ENCODE data around the gene TOB1.

TOB1 gene

DNA sequence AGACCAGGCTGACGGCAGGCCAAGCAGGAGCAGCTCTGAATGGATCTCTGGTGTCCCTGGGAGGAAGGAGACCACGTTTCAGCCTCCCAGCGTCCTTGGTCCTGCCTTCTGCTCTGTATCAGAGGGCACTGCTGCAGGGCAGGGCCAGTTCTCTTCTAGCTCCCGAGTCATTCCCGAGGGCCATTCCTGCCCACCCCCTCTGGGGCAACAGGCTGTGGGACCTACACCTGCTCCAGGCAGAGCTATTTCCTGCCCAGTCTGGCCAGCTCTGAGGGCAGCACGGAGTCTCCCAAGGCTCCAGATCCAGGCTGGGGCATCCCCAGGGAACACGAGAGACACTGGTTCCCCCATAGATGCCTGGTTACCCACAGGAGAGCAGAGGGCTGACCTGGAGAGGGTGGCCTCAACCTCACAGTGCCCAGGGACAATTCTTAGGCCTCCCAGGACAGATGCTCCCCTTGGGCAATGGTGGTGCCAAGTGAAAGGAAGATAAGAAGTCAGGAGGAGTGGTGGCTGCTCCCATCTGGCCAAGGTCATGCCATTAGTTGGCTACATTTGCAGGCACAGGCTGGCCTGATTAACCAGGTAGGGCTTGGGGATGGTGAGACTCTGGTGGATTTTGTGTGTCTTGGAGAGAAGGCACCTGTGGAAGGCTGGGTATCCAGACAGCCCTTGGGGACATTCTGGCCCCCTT is 28.7 kb downstream of the TOB1 start:
- no peak overlapping the region for H3K4me3 ChIP-seq (replicated peaks; ENCODE audit: low read depth, low read length)

DNA sequence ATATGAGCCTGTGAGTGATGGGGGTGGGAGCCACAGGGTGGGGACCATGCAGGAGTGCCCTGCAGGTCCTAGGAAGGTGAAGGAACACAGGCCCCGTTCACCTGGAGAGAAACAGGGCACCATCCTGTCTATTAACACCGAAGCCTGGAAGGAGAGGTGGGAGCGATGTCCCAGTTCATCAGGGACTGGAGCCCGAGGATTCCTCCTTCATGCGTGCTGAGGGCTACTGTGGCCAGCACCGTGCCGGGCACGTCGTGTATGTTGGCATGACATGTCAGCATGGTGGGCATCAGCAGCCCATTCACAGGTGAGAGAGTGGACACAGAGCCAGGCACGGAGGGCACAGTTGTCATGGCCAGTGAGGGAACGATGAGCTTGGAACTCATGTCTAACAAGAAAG is 29.3 kb downstream of the TOB1 start:
- Histone ChIP-seq H3K4me3 (replicated peaks; ENCODE audit: low read depth, low read length) (no peak overlapping the region), H3K36me3 (ENCODE audit: control insufficient read depth, insufficient read depth, low read length) (no peaks in the 10 kb centered on the region), H3K27me3 (replicated peaks; ENCODE audit: control insufficient read depth, insufficient read depth, low read length) (no peaks in the 10 kb centered on the region; the same call in 1 of the 2 replicates)
- DNase-seq (ENCODE audit: extremely low read depth, insufficient read length): no peak
- TF ChIP-seq, protein P1, sequence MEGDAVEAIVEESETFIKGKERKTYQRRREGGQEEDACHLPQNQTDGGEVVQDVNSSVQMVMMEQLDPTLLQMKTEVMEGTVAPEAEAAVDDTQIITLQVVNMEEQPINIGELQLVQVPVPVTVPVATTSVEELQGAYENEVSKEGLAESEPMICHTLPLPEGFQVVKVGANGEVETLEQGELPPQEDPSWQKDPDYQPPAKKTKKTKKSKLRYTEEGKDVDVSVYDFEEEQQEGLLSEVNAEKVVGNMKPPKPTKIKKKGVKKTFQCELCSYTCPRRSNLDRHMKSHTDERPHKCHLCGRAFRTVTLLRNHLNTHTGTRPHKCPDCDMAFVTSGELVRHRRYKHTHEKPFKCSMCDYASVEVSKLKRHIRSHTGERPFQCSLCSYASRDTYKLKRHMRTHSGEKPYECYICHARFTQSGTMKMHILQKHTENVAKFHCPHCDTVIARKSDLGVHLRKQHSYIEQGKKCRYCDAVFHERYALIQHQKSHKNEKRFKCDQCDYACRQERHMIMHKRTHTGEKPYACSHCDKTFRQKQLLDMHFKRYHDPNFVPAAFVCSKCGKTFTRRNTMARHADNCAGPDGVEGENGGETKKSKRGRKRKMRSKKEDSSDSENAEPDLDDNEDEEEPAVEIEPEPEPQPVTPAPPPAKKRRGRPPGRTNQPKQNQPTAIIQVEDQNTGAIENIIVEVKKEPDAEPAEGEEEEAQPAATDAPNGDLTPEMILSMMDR (IDR thresholded peaks at IDR 0.05; ENCODE audit: insufficient read depth, low read length, poor library complexity, severe bottlenecking): no peak

More for the DNA sequence above, 28.7 kb downstream of the TOB1 start:
- TF ChIP-seq, protein P1 (IDR thresholded peaks at IDR 0.05; ENCODE audit: insufficient read depth, low read length, poor library complexity, severe bottlenecking): no peak
- Histone ChIP-seq H3K27me3 (replicated peaks; ENCODE audit: control insufficient read depth, insufficient read depth, low read length) (no peaks in the 10 kb centered on the region; the same call in 1 of the 2 replicates), H3K36me3 (ENCODE audit: control insufficient read depth, insufficient read depth, low read length) (no peaks in the 10 kb centered on the region)
- no peak for DNase-seq (ENCODE audit: extremely low read depth, insufficient read length)

DNA sequence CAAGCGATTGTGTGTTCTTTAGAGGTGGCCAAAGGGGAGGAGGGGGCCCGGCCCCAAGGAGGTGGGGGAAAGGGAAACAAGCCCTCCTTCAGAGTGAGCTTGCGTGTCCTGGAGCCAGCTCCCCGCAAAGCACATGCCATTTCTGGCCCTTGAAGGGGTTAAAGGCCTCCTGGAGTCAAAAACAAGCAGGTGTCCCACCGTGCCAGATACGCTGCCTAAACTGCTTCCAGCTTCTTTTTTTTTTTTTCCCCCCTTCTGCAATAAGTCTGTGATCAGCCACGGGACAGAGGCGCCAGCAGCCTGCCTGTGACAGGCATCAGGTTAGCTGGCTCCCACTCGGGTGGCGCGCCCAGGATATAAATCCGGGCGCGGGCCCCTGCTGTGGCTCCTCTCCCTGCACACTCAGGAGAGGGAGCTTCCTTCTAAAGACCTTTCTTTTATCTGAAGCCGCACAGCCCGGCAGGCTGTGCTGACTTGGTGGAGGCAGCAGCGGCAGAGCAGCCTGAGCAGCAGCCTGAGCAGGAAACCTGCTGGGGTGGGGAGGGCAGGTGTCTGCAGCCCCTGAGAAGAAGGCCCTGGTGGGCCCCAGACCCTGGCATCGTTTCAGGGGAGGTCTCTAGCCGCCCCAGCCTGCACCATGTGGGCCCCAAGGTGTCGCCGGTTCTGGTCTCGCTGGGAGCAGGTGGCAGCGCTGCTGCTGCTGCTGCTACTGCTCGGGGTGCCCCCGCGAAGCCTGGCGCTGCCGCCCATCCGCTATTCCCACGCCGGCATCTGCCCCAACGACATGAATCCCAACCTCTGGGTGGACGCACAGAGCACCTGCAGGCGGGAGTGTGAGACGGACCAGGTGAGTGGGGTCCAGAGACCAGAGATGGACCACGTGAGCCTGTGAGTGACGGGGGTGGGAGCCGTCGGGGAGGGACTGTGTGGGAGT is 30.6 kb downstream of the TOB1 start, which contains the start of gene WFIKKN2:
TSS of gene WFIKKN2 (plus strand) at position 286 of the 934 bp plus-strand sequence. CDS start at position 638, 352 bp downstream.
- H3K36me3 ChIP-seq (ENCODE audit: control insufficient read depth, insufficient read depth, low read length): no peaks in the 10 kb centered on the region
- no peak within 1 kb of the TSS for H3K4me3 ChIP-seq (replicated peaks; ENCODE audit: low read depth, low read length)
- DNase-seq (ENCODE audit: extremely low read depth, insufficient read length): no peak
- TF ChIP-seq, protein P1 (IDR thresholded peaks at IDR 0.05; ENCODE audit: insufficient read depth, low read length, poor library complexity, severe bottlenecking): no peak
- H3K27me3 ChIP-seq (replicated peaks; ENCODE audit: control insufficient read depth, insufficient read depth, low read length): no peaks in the 10 kb centered on the region; the same call in 1 of the 2 replicates

DNA sequence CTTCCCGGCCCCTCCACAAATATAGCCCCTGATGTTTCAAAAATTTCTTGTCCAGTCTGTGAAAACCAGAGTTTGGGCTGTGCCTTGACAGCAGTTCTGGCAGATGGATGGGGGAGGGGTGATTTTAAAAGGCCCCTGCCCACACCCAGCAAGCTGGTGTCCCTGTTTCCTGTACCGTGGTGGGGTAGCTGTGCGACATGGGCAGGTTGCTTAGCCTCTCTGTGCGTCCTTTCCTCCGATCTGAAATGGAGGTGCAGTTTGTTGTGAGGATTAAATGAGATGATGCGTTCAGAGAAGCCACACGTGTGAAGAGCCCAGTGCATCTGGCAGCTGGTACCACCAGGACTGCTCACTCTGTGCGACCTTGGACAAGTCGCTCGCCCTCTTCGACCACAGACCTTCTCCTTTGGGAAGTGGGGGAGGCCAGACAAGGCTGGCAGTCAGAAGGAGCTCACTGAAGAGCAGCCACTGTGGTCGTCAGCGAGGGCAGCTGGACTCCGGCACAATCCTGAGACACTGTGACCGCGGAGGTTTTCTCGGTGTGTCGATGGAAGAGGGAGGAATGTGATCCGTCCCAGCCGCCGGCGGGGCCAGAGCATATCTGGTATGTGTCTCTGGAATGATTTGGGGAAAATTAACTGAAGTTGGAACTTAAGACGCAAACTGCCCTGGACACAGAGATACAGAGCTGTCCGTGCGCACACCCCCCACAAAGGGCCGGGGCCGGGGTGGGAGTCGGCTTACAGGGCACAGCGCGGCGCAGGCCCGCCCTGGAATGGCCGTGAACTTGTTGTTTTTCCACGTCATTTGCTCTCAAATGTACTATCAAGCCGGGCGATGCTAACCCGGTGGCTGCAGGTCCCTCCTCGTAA is 31.5 kb downstream of the TOB1 start:
- TF ChIP-seq, protein P1 (IDR thresholded peaks at IDR 0.05; ENCODE audit: insufficient read depth, low read length, poor library complexity, severe bottlenecking): no peak
- Histone ChIP-seq H3K36me3 (ENCODE audit: control insufficient read depth, insufficient read depth, low read length) (no peaks in the 10 kb centered on the region), H3K4me3 (replicated peaks; ENCODE audit: low read depth, low read length) (no peak overlapping the region), H3K27me3 (replicated peaks; ENCODE audit: control insufficient read depth, insufficient read depth, low read length) (no peaks in the 10 kb centered on the region; the same call in 1 of the 2 replicates)
- no peak for DNase-seq (ENCODE audit: extremely low read depth, insufficient read length)
